ENCODE results near the gene SAMD10. TPM values are rescaled to one million over a fixed set of nuclear protein-coding genes. Genes with fewer than 3 reads are reported as not detected.
"Not testable (repeated sequence)": the region's sequence is repeated elsewhere in the genome, so short reads cannot be mapped to it uniquely, and the experiment has no call there.

SAMD10 gene
- total RNA-seq, 2 donors from 2014 or later: 1.1 to 1.5 TPM

DNA sequence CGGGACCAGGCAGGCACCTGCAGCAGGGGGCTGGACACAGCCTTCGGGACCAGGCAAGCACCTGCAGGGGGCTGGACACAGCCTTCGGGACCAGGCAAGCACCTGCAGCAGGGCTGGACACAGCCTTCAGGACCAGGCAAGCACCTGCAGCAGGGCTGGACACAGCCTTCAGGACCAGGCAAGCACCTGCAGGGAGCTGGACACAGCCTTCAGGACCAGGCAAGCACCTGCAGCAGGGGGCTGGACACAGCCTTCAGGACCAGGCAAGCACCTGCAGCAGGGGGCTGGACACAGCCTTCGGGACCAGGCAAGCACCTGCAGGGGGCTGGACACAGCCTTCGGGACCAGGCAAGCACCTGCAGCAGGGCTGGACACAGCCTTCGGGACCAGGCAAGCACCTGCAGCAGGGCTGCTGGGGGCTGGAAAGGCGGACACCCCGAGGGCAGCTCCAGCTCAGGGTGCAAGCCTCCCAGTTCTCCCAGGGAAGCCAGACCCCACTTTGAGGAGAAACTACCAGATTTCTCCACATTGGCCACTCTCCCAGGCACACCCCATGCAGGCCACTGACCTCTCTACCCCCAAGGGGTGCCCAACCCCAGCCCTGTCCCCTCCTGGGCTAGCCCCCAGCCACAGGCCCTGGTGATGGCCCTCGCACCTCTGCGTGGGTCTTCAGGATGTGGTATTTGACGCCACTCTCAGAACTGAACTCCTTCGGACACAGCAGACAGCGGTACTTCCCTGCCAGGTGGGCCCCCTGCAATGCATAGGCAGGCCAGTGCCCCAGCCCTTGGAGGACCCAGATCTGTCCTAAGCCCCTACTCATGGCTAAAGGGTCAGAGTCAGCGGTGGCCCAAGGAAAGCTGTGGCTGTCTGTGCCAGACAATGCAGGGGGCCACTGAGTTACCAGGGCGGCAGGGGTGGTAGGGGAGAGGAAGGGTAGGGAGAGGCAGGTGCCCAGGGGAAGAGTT, 18.5 kb downstream of the SAMD10 start:
- intact Hi-C loops (cut with DNase I); DNase-seq (ENCODE audit: low spot score): not testable (repeated sequence)

DNA sequence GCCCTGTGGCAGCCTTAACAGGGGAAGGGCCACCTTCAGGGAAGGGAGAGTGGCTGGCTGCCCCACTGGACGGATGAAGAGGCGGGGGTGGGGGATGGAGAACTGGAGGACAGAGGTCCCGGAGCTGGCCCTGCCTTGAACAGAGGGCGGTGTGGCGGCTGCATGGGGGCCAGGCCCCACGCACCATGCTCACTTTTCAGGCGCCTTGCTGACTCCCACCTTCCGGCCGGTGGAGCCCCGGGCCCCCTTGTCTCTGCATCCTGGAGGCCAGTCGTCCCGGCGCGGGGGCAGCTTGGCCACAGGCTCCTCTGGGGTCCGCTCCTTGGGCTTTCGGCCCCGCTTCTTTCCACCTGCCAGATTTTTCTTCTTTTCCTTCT, 19.8 kb downstream of the SAMD10 start:
- no peak for DNase-seq (ENCODE audit: low spot score)
- intact Hi-C loops (cut with DNase I): no loop called here

DNA sequence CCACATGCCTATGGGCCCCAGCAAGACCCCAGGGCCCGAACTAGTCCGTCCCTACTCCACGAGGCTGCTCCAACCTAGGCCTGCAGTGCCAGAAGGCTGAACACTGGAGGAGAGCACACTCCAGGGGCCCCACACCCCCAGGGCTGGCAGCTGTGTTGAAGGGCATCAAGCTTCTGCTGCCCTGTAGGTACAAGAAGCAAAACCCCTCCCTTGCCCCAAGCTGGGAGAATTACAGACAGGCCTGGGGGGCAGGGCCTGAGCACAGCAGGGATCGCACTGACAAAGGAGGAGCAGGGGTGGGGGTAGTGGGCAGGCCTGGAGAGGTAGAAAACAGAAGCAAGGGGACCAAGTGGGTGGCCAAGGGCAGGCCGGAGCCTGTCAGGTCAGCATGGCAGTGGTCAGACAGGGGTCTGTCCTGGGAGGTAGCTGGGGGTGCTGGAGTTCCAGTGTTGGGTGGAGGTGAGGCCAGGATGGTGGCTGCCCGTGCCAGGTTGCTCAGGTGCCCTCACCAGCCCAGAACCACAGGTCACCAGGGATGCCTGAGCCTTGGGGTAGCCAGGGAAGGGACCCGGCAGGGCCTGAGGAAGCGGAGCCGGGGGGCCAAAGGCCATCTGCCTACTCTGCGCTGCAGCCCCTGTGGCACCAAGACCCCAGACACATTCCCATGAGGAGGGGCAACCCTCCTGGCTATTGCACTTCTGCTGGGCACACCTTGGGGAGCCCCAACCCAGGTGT, 20.3 kb downstream of the SAMD10 start:
- intact Hi-C loops (cut with DNase I): no loop called here
- no peak for DNase-seq (ENCODE audit: low spot score)

DNA sequence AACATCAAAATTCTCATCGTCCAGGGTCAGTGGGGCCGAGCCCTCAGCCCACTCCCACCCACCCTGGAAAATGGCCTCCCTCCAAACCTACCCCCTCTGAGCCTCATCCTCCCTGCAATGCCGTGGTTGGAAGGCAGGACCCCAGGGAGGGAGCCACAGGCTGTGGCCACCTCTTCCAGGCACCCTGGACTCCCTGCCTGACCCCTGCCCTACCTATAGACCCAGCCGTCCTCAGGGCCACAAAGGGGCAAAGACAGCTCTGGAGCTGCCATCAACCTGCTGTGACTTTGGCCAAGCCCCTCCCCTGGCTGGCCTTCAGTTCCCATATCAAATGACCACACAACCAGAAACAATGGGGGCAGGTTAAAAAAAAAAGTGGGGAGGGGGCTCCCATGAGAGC, 21.0 kb downstream of the SAMD10 start:
- intact Hi-C loops (cut with DNase I): no loop called here
- DNase-seq (ENCODE audit: low spot score): no peak

DNA sequence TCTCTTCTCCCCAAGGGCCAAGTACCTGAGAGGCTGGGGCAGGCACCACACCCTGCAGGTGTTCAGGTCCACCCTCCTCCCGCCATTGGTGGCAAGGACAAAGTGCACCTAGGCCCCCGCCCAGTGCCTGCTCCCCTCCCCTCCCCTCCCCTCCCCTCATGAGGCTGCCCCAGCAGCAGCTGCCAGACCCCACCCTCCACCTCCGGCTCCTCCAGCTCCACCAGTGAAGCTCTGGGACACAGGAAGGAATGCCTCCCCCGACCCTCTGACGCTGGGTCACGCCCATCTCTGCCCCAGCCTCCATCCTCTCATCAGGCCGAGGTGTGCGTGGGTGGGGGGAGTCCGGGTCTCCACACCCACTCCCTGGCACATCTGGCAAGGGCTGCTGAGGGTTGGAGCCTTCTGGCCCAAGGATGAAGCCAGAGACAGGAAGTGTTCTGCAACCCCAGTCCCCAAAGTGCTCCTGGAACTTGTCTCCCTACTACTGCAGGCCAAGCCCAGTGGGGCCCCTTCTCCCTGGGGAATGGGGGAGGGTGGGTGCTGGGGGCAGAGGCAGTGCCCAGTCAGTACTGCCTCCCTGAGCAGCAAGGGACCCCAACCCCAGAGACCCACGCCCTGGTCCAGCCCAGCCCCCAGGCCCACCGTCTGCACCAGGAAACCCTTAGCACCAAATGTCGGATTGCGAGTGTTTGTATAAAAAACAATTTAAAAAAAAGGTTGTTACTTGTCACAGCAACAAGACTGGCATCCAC, 21.6 kb downstream of the SAMD10 start:
- intact Hi-C loops (cut with DNase I): no loop called here
- no peak for DNase-seq (ENCODE audit: low spot score)

DNA sequence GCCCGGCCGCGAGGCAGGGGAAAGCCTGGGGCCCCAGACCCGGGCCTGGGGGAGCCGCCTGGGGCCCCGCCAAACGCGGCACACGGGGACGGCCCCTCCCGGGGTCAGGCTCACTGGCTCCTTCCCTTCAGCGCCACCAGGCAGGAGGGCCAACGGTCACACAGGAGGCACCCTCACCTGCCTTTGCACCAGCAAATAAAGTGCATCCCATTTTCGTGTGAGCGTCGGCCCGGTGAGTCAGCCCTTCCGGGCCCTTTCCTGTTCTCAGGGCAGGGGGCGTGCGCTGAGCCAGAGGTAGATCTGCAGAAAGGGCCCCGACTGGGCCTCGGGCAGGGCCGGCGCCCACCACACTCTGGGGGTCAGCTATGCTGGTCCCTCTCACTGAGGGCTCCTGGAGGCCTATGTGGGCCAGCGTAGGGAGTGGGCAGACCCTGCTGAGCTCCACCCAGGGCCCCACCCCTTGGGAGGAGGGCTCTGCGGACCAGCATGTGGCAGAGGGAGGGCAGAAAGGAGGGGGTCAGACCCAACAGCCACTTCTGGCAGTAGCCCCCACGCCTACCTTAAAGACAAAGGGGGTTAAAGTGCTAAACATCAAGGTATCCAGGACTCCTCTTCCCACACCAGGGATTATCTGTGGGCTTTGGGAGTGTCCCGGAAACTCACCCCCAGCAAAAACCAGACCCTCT, 22.3 kb downstream of the SAMD10 start:
- no peak for DNase-seq (ENCODE audit: low spot score)
- intact Hi-C loops (cut with DNase I): no loop called here

DNA sequence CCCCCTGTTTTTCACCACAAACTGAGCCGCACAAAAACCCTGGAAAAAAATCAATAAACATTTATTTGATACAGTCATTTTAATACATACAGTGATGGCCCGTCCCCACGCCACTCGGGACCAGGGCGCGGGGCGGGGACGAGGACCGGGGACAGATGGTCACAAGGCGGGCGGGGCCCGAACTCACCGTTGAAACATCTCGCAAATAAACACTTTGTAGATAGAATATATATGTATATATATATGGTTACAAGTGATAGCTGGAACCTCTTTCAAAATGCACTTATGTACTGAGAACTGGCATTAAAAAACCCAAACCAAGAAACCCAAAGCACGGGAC, 22.8 kb downstream of the SAMD10 start:
- no peak for DNase-seq (ENCODE audit: low spot score)
- intact Hi-C loops (cut with DNase I): no loop called here

DNA sequence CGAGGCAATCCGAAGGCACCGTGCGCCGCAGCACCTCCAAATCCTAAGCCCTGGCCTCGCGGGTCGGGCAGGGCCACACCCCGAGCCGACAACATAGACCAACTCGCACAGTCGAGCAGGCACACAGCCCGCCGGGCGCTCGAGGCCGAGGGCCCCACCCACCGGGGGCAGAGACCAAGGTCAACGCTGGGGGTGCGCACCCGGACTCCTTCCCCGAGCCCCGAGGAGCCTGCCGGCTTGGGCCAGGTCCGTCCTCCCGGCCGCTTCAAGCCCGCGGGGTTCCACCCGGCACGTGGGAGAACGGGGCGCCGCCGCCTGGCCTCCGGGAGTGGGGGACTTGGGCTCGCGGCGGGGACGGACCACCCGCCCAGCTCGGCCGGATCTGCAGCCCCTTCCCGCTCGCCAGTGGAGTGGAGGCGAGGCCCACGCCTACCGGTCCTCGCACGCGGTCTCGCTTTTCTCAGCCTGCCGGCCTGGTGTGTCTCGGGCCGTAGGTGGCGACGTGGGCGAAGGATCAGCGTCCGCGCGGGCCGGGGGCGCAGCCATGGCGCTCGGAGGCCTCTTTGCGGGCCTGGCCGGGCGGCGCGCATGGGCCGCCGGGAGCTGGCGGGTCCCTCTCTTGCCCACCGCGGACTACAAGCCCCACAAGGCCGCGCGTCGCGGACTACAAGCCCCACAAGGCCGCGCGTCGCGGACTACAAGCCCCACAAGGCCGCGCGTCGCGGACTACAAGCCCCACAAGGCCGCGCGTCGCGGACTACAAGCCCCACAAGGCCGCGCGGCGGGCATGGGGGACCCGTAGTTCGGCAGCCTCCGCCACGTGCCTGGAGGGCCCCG, 23.4 kb downstream of the SAMD10 start, which contains the start of gene UCKL1:
UCKL1 (minus strand) TSS at position 590 of the 837 bp plus-strand sequence; CDS start at position 546, 44 bp downstream.
- intact Hi-C loops (cut with DNase I): no loop called here

DNA sequence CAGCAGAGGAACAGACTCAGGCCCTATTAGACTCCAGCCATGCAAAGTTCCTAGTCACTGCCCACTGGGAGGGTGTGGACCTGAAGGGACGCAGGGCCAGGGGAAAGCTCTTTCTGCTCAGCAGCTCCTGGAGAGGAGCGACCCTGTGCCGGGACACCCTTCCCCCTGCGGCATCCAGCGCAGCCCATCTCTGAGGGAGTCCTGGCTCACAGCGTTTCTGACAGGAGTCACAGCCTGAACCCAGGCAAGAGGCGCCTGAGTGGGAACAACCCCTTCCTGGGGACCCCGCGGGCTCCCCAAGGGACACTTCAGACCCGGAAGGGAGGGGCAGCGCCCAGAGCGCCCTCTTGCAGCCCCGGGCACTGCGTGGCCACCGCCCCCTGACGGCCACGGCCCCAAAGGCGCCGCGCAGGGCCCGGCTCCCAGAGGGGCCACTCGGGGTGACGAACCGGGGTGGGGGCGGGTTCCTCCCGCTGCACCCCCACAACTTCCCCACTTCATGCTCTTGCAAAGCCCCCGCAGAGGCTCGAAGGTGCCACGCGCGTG, 24.1 kb downstream of the SAMD10 start:
- intact Hi-C loops (cut with DNase I): no loop called here
- DNase-seq (ENCODE audit: low spot score): no peak

More for the DNA sequence above, 23.4 kb downstream of the SAMD10 start, which contains the start of gene UCKL1:
- DNase-seq (ENCODE audit: low spot score): peak; percentile 98

DNA sequence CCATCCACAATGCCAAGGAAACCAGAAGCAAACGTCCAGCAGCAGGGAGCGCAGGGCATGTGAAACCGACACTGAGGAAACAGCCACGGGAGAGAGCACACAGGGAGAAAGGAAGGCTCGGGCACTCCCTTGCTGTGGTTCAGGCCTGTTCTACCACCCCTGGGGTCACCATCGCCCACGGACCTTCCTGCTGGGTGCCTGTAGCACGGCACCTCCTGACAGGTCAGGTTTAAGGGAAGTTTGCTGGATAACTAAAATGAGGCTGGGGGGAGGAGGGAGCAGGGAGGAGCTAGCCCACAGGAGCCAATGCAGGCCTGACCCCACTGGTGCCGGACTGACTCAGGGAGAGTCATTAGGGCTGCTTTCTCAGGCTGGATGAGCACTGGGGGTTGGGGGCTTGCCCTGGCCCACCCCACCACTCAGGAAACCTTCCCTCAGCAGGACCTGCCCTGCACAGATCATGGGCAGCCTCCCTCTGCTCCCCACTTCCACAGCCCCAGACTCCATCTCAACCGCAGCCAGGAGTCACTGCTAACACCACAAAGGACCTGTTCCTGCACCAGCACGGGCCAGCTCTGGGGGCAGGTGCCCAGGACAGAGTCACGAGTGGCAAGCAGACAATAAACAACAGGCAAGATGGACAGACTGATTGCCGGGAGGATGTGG, 25.5 kb downstream of the SAMD10 start:
- no peak for DNase-seq (ENCODE audit: low spot score)
- intact Hi-C loops (cut with DNase I): no loop called here

DNA sequence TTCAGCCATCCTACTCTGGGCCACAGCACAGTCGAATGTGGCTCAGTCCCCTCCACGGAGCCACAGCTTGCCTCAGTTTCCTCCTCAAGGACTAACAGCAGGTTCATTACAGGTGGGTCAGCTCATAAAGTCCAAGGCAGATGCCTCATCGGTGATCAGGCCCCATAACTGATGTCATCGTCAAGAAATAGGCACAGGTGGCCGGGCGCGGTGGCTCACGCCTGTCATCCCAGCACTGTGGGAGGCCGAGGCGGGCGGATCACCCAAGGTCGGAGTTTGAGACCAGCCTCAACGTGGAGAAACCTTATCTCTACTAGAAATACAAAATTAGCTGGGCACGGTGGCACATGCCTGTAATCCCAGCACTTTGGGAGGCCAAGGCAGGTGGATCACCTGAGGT, 26.7 kb downstream of the SAMD10 start:
- no peak for DNase-seq (ENCODE audit: low spot score)
- intact Hi-C loops (cut with DNase I): no loop called here

DNA sequence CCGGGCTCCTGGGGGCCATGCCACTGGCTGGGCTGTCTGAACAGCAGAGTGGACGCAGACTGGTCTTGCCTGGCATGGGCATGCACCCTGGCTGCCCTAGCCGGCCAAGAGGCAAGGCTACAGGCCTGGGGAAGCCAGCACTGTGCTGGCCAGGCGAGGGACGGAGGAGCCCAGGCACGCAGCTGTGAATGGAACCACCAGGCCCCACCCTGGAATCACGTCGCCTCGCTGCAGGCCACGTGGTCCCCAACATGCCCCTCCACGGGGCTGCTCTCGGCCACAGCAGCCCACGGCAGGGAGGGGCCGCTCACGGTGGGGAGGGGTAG, 27.3 kb downstream of the SAMD10 start:
- no peak for DNase-seq (ENCODE audit: low spot score)
- intact Hi-C loops (cut with DNase I): no loop called here

DNA sequence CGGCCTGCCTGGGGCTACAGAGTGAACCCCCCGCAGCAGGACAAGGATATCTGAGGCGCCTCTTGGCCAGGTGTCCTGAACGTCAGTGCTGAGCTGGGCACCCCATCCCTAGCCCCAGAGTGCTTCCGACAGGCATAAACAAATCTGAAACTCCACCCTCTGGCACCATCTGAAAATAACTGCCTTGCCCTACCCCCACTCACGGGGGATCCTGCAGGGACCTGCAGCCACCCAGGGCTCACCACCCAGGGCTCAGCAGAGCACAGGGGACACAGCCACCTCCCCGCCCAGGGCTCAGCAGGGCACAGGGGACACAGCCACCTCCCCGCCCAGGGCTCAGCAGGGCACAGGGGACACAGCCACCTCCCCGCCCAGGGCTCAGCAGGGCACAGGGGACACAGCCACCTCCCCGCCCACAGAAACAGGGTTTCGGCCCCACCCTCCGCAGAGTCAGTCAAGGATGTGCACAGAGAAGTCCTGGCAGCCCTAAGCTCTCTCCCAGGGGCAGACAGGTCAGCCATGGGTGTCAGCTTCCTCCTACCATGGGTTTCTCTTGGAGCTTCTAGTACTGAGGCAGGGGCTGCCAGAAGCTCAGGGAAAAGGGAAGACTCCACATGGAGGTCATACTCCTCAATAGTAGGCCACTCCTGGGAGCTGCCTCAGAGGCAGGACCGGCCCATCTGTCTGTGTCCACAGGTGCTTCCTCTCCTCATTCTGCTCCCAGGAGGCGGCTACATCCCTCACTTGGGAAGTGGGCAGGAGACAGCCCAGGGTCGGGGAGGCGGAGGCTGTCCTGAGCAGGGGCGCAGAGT, 27.8 kb downstream of the SAMD10 start:
- intact Hi-C loops (cut with DNase I): no loop called here
- no peak for DNase-seq (ENCODE audit: low spot score)

DNA sequence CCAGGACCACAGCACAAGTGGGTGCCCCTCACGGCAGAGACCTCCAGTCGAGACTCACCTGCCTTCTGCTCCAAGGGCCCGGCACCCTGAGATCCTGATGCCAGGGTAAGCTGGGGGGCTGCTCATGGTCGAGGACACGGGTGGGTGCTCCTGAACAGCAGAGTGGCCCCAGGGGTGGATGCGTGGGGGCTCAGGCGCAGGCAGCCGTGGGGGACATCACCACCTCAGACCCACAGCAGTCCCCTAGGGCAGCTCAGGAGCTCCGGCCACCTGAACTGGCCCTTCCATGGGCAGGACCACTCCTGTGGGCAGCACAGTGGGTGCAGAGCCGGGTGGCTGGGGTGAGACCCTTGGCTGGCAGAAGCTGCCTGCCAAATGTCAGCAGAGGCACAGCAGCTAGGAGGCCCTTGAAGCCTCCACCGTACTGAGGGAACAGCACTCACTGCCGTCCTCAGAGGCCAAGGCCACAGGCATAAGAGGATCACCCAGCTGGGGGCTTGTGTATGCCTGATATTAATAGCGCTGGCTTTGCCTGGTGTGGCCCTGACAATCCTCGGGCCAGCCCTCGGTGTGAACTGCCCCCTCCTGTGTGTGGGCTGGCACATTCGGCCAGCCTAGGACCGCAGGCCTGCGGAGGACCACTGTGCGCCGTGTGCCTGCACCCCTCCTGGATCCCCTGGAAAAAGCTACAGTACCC, 28.6 kb downstream of the SAMD10 start:
- DNase-seq (ENCODE audit: low spot score): no peak
- intact Hi-C loops (cut with DNase I): no loop called here

DNA sequence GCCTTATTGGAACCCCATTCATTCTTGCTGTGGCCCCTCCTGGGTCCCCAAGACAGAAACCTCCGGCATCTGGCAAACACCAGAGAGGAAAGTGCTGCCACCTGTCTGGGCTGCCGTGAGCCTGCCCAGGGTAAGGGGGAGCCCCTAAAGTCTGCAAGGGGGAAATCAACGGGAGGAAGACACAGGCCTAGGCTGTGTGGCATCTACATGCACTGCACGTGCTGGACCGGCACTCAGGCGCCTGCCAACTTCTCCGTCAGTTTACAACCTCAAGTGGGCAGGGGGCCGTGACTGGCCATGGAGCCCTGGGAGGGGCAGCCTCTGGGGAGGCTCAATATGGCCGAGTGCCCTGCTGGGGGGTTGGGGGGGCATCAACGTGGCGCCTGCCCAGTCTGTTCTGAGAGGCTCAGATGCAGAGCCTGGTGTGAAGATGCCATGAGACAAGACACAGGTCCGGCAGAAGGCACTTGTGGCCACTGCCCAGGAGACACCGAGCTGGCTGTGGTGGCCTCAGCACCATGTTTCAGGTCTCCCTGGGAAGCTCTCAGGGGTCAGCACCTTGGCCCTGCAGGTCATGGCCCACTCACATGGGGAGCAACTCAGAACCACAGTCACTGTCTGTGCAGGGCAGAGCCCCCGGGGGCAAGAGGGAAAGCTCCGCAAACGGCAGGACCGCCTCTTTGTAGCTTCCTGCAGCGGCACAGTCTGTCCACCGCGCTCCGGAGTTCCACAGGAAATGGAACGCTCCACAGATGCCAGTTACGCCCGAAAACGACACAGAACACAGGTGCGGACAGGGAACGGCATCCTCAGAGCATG, 31.6 kb downstream of the SAMD10 start:
- no peak for DNase-seq (ENCODE audit: low spot score)
- intact Hi-C loops (cut with DNase I): no loop called here
